GM12875 (cell line): ENCODE results near the gene TRNT1.

Experiments
- H3K4me3 ChIP-seq: one replicate; pipeline ENCODE4 v1.5.1; 2011; ENCODE audit warnings: low read depth, low read length, control low read depth
- CTCF ChIP-seq: IDR thresholded peaks from 2 replicates; pipeline ENCODE4 v1.5.1; 2011; ENCODE audit warnings: low read depth, mild to moderate bottlenecking, control low read depth, inconsistent platforms, low read length, moderate library complexity, borderline replicate concordance; ENCODE audit not compliant: insufficient read depth

Gene TRNT1

GRCh38 chr3:3177861-3178497, 51.2 kb downstream of the TRNT1 start:
- TF ChIP-seq CTCF, result no peak
- no peak overlapping the region for H3K4me3 ChIP-seq

DNA sequence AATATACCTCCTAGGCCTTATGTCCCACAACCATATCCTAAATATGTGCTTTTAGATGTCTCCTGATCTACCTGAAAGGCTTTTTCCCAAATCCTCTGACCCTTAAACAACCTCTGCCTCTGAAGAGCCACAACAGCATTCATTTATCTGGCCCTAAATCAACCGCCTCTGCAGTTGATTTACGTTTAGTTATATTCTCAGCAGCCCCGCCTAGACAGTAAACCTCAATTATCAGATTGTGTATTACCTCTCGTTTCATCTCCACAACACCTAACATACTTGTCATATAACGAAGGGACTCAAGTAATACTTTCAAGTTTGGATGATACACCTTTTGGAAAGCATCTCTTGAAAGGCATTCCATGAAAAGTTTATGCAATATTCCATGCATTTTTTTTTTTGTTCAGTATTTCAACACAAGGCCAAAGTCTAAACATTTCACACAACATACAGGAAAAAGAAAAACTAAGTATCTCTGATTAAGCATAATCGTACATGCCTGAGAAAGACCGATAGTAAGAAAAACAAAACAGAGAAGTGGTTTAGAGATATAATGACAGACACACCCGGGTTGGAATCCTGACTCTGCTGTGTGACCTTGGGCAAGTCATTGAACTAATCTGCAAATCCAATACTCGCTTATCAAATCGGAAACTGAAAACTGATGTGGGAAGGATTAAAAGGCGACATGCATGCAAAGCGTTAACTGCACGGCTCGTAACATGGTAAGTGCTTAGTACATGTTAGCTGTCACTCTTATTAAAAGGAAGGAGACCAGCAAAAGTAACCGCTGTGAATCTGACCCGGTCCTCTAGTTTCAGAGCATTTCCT, 52.0 kb downstream of the TRNT1 start:
- peak overlapping the region; percentile 91 for H3K4me3 ChIP-seq
- TF ChIP-seq CTCF, result no peak

- H3K4me3 ChIP-seq, result peak within 1 kb of the TSS; percentile 91
- peak; percentile 99 for TF ChIP-seq CTCF
Observed at GRCh38 chr3:3179407-3180094, 52.8 kb downstream of the TRNT1 start, which contains the start of gene CRBN. TSS of gene CRBN (minus strand) at chr3:3179691. CDS start at chr3:3179687, 4 bp downstream.

- no peak for TF ChIP-seq CTCF
- no peak overlapping the region for H3K4me3 ChIP-seq
Observed at GRCh38 chr3:3180456-3180855, 53.7 kb downstream of the TRNT1 start.

GRCh38 chr3:3184876-3185275, 58.1 kb downstream of the TRNT1 start:
- H3K4me3 ChIP-seq, result no peak overlapping the region
- no peak for TF ChIP-seq CTCF

- H3K4me3 ChIP-seq, result no peak overlapping the region
- TF ChIP-seq CTCF, result no peak
Observed at GRCh38 chr3:3189102-3189727, 62.5 kb downstream of the TRNT1 start.
